ENCODE data around the gene PTCH2.

PTCH2 gene, protein sequence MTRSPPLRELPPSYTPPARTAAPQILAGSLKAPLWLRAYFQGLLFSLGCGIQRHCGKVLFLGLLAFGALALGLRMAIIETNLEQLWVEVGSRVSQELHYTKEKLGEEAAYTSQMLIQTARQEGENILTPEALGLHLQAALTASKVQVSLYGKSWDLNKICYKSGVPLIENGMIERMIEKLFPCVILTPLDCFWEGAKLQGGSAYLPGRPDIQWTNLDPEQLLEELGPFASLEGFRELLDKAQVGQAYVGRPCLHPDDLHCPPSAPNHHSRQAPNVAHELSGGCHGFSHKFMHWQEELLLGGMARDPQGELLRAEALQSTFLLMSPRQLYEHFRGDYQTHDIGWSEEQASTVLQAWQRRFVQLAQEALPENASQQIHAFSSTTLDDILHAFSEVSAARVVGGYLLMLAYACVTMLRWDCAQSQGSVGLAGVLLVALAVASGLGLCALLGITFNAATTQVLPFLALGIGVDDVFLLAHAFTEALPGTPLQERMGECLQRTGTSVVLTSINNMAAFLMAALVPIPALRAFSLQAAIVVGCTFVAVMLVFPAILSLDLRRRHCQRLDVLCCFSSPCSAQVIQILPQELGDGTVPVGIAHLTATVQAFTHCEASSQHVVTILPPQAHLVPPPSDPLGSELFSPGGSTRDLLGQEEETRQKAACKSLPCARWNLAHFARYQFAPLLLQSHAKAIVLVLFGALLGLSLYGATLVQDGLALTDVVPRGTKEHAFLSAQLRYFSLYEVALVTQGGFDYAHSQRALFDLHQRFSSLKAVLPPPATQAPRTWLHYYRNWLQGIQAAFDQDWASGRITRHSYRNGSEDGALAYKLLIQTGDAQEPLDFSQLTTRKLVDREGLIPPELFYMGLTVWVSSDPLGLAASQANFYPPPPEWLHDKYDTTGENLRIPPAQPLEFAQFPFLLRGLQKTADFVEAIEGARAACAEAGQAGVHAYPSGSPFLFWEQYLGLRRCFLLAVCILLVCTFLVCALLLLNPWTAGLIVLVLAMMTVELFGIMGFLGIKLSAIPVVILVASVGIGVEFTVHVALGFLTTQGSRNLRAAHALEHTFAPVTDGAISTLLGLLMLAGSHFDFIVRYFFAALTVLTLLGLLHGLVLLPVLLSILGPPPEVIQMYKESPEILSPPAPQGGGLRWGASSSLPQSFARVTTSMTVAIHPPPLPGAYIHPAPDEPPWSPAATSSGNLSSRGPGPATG
- total RNA-seq: 0.60 to 3.3 (median 1.2) reads per million in 3 experiments

DNA sequence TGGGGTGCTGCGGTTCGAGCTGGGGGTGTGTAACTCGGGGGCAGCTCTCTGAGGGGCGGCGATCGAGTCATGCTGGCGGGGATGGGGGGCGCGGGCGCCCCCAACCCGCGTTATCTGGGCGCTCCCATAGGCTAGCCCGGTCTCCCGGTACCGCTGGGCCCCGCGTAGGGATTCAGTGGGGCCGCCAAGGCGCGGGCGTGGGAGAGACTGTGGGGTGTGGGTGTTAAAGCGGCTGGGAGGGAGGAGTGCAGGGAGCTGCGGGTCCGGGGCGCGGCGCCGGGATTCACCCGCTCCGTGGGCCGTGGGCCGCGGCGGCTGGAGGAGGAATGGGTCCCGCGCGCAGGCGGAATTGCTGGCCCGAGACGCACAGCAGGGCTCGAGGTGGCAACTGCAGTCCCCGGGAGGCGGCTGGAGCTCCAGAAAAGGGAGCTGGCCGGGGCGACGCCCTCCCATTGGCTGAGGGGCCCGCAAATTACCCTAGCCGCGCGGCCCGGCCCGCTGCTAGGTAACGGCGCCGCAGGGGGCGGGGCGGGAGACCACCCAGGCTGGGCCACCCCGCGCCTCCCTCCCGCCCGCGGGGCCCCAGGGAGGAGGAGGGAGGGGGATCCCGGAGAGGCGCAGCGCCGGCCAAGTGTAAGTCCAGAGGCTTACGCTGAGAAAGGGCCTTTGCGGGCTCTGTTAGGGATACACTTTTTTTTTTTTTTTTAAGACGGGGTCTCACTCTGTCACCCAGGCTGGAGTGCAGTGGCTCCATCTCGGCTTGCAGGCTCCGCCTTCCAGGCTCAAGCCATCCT lies at the start of gene PTCH2:
Gene PTCH2, minus strand, starts transcription at position 392 of the 794 bp plus-strand sequence. Its CDS starts 321 bp downstream, at position 71.
- no peak for DNase-seq

DNA sequence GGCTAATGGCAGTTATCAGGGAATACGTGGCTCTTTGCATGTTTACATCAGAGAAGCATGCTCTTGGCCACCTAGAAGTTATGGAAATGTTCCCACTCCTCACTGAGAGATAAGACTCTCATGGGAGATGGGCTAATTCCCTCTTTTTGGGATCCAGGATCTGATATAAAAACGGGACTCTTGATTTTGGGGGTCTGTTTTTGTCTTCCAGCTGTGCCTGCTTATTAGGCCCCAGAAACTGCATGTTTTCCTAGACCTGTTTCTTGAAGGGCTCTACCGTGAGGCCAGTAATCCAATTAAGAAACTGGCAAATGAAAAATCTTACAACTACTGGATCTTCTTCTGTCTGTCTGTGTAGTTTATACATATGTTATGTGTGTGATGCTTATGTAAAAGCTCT lies 47.0 kb upstream of the PTCH2 start:
- no peak for DNase-seq

DNA sequence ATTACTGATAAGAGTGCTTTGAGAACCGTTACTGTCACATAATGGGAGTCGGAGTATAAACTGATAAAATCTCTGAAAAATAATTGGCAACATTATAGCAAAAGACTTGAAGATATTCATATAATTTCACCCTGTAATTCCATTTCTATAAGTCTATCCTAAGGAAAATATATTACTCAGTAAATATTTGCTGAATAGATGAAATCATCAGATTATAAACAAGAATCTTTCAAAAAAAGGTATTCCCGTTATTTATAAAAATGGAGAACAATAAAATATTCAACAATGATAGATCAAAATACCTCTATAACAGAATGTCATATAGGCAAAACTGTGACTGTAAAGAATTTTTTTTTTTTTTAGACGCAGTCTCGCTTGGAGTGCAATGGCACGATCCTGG lies 42.4 kb upstream of the PTCH2 start:
- DNase-seq: no peak

DNA sequence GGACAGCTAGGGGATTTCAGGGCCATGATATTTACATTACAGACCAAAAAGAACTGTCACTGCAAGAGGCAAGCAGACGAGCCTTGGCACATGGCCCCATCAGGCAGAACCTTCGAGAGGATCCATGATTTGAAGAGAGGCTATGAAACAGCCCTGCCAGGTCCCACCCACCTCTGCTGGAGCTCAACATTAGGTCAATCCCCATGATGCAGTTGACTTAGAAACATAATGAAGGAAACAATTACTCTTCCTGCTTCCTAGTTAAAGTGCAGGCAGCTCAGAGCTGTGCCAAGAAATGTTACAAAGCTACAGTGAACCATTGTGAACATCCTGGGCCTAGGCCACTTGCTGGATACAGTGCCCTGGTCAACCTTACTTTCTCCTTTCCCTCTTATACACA lies 41.7 kb upstream of the PTCH2 start:
- no peak for DNase-seq

DNA sequence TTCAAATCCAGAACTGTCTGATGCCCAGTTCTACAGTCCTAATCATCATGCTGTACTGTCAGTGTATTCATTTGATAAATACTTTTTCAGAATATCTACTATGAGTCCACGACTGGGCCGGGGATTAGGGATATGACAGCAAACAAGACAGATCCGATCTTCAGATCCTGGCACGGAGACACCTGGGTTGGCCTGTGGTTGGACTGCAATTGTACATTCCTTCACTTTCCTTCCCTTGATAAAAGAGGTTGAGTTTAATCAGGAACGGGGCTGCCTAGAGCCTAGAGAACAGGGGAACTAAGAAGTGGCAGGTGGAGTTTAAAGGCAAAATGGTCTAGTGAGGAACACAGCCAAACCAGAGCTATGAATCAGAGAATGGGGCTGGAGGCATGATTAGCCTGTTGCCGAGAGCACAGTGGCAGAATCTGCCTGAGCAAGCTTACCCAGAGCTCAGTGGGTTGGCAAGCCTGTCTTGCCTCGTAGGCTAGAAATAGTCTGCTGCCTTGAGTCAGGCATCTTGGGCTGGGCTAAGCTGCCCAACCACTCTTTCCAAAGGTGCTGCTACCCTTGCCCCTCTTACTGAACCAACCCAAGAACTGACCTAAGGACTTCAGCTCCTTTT lies 38.1 kb upstream of the PTCH2 start:
- DNase-seq: no peak

DNA sequence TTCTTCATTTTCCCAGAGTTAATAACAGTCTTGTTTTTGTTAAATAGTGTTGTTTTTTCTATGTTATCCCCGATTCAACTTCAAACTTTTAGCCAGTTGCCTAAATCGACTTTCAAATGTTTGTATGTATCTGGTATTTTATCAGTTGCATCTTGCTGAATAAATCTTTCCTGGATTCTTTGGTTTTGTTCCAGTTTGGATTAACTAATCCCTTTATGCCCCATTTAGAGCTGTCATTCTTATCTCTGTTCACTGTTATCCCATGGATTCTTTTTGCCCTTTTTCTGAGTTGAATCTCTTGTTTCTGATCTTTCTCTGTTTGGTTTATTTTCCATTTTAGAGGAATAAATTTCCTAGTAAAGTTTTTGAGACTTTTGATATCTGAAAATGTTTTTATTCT lies 31.1 kb upstream of the PTCH2 start:
- DNase-seq: no peak

DNA sequence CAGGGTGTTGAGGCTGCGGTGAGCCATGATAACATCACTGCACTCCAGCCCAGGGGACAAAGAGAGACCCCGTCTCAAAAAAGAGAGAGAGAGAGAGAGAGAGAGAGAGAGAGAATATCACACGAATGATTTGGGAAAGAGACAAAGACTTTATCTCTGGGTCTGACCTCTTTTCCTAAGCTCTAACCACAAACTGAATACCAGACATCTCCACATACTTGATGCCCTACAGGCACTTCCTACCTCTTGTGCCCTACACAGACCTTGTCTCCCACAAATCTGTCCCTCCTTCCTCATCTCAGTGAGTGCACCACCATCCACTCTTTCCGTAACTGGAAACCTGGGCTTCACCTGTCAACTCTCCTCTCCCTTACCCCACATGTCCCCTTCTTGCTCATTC lies 27.0 kb upstream of the PTCH2 start:
- DNase-seq: no peak

DNA sequence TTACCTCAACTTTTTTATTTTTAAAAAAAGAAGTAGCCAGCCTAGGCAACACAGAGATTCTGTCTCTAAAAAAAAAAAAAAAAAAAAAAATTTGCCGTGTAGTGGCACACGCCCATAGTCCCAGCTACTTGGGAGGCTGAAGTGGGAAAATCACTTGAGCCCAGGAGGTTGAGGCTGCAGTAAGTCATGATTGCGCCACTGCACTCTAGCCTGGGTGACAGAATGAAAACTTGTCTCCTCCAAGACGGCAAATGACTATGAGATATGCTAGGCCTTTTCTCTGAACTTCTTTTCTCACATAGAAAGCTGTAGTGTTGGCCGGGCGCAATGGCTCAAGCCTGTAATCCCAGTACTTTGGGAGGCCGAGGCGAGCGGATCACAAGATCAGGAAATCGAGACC lies 24.7 kb upstream of the PTCH2 start:
- no peak for DNase-seq

DNA sequence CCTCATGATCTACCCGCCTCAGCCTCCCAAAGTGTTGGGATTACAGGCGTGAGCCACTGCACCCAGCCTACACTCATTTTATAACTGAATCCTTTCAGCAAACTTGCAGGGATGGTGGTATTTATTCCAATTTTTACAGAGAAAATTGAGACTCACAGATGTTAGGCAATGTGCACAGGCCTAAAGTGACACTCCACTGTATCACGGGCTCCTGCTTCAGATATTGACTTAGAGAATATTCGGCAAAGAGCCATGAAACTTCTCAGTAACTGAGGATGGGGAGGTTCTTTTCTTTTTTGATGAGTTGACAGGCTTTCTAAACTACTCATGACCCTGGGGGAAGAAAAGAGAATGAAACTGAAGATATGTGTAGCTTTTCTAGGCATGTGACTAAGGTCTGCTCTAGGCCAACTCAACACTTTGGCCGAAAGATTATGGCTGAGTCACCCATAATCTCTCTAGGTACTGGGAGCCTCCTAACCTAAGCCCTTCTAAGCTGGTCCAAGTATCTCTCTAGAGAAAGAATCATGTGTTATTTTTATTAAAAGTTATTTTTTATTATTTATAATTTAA lies 19.9 kb upstream of the PTCH2 start:
- no peak for DNase-seq

DNA sequence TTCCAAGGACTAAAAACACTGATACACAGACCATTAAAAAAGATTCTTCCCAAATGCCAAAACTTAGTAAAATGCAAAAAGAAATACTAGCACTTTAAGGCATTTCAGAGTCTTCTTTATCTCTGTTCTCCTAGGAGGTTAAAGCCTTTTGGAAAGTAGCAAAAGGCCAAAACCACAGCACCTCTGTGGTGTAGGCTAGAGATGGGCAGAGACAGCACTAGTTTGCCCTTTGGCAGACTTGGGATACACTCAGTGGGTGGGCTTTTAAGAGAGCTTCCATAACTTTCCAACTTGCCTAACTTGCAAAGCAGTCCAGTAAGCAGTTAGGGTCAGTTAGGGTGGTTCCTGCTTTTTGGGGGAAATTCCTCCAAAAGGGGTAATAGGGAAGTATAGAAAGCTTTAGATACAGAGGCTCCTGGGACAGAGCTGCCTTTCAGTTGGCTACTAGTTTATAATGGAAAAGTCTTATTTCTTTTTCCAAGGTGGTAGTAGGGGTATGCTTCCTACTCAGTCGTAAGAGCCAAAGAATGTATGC lies 17.9 kb upstream of the PTCH2 start:
- DNase-seq: no peak

DNA sequence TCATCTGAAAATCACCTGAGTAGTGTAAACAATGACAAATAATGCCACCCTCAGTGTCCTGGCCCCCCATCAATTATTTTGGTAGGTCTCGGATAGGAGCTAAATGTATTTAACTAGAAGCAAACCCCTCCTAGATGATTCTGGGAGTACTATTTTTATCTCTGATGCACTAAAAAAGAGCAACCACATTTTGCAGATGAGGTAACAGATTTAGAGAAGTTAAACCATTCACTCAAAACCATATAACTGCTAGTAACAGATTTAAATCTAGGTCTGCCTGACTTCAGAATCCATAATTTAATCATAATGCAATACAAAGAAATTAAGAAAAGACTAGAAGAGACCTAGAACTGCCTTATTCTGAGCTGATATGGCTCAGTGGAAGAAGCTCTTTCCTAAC lies 17.3 kb upstream of the PTCH2 start:
- DNase-seq: no peak

DNA sequence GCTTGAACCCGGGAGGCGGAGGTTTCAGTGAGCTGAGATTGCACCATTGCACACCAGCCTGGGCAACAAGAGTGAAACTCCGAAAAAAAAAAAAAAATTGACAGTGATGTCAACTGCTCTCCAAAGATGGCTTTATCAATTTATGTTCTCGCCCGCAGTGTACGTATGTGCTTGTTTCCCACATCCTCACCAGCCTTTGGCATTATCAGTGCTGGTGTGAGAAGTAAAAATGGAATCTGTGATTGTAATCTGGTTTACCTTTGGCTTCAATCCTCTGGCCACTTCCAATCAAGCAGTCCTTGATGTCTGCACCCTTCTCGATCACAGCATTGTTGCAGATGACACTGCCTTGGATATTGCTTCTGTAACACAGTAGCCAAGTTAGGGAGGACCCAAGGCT lies 14.4 kb upstream of the PTCH2 start:
- DNase-seq: no peak

DNA sequence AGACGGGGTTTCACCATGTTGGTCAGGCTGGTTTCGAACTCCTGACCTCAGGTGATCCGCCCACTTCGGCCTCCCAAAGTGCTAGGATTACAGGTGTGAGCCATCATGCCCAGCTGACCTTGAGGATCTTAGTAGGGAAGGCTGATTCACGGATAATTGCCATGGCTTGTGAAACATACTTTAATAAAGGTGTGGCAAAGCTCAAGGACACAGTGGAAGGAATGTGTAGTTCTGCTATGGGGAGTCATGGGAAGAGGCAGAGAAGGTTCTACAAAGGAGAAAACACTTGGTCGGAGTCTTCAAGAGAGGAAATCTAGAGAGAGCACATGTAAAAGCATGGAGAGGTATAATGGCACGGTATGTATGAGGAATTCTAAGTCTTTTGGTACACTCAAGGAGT lies 12.7 kb upstream of the PTCH2 start:
- DNase-seq: no peak

DNA sequence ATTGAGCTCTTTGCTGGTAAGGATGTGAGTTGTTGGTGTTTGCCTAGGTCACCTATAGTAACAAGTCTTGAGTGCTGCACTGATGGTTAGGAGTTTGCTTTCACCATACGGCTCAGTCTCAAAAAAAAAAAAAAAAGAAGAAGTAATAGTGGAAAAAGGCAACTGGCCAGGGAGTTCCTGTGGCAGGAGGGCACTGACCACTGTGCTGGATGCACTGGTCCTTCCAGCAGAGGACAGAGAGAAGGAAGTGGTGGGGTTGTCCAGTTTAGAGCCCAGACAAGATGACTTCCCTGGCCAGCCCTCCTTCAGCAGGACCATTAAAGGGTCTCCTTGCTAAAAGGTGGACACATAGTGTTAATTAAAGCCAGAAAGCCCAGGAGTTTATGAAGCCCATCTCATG lies 11.9 kb upstream of the PTCH2 start:
- no peak for DNase-seq

DNA sequence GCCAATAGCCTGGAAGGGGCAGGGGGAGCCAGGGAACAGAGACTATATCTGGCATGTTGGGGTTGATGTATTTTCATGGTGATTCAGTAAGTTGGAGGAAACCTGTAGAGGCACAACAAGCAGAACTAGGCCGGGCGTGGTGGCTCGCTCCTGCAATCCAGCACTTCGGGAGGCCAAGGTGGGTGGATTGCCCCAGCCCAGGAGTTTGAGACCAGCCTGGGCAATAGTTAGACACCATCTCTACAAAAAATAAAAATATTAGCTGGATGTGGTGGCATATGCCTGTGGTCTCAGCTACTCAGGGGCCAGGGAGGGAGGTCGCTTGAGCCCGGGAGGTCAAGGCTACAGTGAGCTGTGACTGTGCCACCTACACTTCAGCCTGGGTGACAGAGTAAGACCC lies 10.1 kb upstream of the PTCH2 start:
- DNase-seq: no peak

DNA sequence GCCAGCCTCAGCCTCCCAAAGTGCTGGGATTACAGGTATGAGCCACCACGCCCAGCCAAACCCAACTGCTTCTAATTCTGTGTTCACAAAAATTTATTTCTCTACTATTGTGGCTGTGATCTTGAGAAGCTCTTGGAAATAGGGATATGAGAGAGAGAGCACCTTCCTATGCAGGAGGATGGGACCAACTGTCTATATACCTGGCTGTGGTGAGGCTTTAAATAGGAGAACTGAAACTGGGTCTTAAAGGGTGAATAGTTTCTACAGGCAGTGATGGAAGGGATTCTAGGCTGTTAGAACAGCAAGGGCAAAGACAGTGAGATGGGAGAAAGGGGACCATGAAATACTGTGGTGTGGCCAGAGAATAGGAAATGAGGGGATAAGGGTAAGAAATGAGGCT lies 8.3 kb upstream of the PTCH2 start:
- no peak for DNase-seq

DNA sequence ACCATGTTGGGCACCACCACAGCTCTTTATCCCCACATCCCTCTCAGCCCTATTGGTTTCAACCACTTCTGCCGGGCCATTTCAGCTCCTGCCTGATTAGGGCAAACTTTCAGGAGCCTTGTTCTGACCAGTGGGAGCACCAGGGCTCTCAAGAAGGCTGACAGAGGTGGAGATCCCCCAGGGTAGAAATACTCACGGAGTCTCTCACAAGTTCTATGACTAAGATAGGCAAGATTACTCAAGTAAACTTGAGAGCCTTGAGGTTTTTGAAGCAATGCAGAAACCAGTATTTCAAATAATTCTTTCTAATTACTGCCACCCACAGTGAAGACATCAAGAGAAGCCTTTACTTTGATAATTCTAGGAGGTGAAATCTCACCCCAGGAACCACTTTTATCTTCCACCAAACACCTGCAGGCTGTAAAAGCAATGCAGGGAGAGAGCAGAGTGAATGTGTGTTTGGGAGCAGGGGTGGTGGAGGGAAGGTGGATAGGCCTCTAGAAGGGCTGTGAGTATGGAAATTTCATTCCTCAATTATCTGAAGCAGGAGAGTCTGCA lies 6.6 kb upstream of the PTCH2 start:
- no peak for DNase-seq

DNA sequence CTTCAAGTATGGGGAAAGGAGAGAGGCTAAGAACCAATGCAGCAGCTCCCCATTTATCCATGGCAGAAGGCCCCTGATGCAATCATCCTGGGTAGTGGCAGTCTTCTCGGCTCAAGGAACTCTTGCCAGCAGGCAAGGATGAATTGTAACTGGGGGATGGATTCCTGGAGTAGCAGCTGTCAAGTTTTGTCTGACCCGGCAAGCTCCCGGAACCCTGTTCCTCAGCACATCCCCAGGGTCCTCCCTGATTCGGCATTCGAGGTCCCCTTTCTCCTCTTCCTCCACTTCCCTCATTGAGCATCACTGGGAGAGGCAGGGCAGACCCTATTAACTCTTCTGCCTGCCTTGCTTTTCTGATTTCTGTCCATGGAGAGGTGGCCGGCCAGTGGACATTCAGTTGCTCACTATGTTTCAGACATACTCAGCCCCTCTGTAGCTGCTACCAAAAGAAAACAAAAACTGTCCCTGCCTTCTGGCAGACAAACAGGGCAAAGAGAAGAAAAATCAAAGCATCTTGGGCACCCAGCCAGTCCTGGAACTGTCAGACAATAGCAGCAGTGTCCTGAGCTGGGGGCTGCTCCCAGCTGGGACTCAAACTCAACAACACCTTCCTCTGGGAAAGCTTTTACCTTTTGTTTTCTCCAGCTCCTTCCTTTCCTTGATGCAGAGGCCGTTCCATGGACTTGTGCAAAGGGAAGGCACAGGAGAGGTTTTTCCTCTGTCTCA lies 5.6 kb upstream of the PTCH2 start:
- no peak for DNase-seq

DNA sequence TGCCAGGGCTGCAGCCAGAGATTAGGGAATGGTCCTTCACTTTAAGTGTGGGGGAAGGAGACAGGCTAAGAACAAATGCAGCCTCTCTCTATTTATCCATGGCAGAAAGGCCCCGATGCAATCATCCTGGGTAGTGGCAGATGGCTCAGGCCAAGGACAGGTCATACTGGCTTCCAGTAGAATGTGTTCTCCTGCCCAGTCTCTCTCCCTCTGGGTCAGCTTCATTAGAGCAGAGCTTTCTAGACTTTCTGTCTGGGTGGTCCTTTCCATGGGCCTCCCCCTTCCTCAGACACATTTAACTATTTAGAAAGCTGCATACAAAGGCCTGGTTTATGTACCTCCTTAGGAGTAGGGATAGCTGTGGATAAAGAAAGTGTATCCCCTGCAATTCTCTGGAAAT lies 4.8 kb upstream of the PTCH2 start:
- no peak for DNase-seq

DNA sequence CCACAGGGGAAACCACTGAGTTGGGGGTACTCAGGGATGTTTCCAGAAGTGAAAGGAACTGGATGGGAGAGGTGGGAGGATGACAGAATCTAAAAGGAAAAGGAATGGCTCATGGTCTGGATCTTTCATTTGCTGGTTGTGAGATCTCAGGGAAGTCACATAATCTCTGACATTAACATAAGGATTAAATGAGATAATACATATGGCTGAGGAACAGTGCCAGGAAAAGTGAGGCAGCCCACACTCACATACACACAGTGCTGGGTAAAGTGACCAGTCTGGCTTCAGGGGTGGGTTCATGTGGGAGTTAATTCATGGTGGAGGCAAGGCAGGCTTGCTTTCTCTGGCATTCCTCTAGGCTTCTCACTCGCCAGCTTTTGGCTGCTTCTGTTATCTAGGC lies 3.9 kb upstream of the PTCH2 start:
- no peak for DNase-seq

All from central memory CD4-positive, alpha-beta T cell (primary cell).